ENCODE measurements around the gene CFAP126.

GRCh38 chr1:161381707-161382106 is 14.0 kb upstream of the CFAP126 start:
- no peak for TF ChIP-seq CTCF (IDR thresholded peaks at IDR 0.05)
- TF ChIP-seq POLR2A (IDR thresholded peaks at IDR 0.05): no peak
